NT2/D1 (cell line): ENCODE data around the gene CAMTA1.

Experiments used
- SUZ12 ChIP-seq: IDR thresholded peaks from 2 replicates; pipeline ENCODE4 v1.6.1; 2011; ENCODE audit not compliant: insufficient read length, insufficient read depth; ENCODE audit errors: extremely low read depth
- YY1 ChIP-seq: IDR thresholded peaks from 2 replicates; pipeline ENCODE4 v1.6.1; 2011; ENCODE audit not compliant: insufficient read length, insufficient read depth
- ZNF274 ChIP-seq: IDR thresholded peaks from 2 replicates; pipeline ENCODE4 v1.6.1; 2011; ENCODE audit warnings: mild to moderate bottlenecking, low read depth, low read length

- TF ChIP-seq SUZ12 (no peak), ZNF274 (no peak), YY1 (no peak)
These were observed 294.4 kb downstream of the CAMTA1 start for GRCh38 chr1:7079637-7080036.
